HG02678 (cell line): ENCODE results near the gene KCNMA1.

Source experiments
- ATAC-seq: cut with Tn5 transposase; IDR thresholded peaks from one replicate; pipeline ENCODE4 v1.9.1; 2021; ENCODE audit warnings: mild to moderate bottlenecking, moderate library complexity; ENCODE audit not compliant: unreplicated experiment

KCNMA1 gene

DNA sequence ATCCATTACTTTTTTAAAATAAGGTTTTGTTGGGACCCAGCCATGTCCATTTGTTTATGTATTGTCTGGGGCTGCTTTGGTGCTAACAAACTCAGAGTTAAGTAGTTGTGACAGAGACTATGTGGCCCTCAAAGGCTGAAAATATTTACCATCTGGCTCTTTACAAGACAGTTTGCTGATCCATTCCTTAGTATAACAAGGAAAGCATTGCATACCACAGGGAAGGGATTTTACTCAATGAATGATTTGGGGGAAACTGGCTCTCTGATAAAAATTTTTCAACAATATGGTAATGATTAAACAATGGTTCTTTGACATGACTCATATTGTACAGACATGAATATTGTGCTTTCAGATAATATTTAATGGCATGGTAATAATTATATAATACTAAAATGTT lies 738.1 kb downstream of the KCNMA1 start:
- ATAC-seq: no peak

DNA sequence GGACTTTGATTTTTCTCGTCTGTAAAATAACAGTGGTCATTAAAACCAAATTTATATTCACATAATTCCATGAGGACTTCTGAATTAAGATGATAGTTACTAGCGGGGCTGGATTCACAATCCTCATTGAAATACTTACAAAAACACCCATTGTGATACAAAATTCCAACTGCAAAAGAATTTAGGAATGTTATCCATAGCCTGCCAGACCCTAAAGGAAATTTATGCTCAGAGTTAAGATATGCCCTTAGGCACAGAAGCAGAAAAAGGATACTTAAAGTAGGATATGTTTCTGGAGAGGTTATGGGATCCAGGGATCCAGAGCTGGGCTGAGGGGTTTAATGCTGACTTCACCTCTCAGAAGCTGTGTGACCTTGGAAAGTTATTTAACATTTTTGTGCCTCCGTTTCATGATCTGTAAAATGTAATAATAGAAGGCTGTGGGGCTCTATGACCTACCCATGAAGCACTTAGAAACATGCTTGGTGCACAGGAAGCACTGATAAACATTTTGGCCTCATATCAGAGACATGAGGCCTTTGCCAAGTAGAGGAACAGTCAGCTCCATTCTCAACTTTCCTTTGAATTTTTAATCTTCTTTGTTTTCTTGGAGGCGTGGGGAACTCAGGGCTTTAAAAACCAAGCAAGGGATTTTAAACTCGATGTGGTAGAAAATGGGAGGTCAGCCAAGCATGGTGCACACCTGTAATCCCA lies 744.7 kb downstream of the KCNMA1 start:
- no peak for ATAC-seq

DNA sequence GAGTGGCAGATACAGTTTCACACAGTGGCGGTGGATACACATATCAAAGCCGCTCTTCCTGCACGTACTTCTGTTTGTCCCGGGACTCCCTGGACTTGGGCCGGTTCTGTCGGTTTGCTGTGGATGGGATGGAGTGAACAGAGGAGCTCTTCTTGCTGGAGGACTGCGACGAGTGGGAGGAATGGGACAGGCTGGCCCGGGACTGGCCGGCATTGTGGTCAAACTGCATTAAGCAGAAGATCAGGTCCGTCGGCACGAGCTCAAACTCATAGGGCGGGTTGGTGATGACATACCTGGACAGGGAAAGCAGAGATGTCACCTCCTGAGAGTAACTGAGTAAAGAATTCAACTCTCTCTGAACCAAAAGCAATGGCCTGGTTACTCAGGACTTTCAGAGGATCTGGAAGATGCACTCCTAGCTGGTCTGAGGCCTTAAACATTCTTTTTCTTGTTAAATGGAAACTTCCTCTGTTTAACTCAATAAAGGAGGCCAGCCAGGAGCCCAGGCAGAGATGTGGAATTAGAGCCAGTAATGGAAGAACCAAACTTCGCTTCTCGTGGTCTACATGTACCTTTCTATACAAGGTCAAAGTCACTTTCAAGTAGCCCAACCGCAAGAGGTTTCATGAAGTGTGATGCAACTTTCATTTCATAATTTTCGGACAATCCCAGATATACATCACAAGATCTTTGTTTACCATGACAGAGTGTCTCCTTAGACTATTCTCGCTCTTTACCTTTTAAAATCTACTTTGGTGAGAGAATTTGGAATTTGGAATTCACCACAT lies 750.2 kb downstream of the KCNMA1 start:
- no peak for ATAC-seq

DNA sequence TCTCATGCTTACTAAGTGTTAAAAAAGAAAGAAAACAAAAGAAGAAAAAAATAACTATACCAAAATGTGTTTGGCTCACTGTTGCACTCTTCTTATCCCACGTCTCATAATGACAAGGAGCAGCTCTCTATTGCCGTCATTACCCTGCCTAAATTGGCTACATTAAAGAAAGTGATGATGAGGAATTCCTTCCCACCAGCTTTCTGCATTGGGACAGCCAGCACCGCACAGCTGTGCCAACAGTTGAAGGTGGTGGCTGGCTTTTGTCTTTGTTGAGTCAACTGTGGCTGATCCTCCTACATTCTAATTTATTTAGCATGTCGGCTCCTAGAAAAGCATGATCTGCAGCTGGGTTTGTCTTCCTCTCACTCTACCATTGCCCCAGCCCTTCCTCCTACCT lies 751.8 kb downstream of the KCNMA1 start:
- ATAC-seq: no peak

DNA sequence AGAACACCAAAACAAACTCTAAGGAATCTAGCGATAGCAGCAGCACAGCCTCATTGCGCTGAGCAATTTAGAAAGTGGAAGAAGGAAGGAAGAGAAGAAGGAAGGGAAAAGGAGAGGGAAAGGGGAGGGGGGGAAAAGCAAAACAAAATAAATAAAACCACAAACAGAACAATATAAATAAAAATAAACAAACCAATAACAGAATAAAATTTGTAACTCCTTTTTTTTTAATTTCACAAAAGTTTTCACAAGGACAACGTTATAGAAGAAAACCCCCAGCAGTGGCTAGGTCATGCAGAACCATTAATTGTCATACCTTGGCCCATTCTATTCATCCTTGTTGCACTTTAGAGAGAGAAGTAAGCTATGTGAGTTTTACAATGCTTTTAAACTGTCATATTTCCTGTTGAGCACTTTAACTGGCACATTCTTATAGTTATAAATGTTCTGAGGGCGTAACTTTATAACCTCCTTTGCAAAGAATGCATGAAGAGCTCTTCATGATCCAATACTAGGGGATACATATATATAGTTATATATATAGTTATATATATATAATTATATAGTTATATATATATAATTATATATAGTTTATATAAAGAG lies 752.8 kb downstream of the KCNMA1 start:
- no peak for ATAC-seq

DNA sequence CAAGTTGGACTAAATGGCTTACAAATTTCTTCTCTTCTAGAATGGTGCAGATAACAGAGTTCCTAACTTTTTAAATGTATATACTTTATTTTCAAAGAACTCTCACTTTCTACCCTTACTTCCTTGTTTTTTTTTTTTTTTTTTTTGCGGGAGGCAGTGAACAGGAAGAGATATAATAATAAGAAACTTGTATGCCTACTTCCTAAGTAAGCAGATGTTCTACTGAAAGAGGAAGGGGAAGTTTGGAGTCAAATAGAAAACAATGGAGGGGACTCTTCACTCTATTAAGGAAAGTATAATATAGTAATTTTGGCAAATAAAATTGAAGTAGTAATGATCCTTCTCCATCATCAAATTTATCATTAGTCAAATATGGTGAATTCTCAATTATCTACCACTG lies 754.0 kb downstream of the KCNMA1 start:
- ATAC-seq: no peak

DNA sequence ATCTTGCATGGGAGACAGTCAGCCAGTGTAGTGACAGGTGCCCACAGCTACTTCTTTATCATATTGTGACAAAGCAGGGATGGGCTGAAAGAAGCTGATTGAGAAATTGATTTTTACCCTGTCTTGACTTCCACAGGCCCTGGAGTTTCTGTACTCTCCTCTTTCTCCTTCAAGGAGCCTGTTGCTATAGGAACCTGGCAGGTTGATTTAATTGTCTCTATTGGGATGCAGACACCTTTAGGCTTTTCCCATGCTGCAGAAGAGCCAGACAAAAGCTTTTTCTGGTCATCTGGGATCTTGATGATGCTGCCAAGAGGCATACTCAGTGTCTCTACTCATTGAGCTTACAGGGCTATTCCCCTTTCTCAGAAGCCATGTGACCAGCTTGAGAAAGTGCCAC lies 754.8 kb downstream of the KCNMA1 start:
- no peak for ATAC-seq

DNA sequence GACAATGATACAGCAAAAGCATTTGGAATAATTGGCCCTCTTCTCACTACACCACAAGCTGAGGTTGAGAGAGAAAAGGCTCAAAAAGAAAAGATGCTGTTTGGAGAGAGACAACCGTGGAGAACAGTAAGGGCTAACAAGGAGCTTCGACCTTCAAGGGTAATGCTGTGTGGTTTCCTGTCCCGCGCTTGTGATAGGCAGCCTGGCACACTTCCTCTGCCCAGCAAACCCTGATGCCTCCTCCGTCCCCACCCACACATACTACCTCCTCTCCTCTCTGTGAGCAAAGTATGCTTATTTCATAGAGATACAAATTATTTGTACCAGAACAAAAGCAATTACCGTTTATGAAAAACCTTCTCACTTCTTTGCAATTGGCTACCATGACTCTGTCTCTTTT lies 755.4 kb downstream of the KCNMA1 start:
- ATAC-seq: peak; percentile 56

DNA sequence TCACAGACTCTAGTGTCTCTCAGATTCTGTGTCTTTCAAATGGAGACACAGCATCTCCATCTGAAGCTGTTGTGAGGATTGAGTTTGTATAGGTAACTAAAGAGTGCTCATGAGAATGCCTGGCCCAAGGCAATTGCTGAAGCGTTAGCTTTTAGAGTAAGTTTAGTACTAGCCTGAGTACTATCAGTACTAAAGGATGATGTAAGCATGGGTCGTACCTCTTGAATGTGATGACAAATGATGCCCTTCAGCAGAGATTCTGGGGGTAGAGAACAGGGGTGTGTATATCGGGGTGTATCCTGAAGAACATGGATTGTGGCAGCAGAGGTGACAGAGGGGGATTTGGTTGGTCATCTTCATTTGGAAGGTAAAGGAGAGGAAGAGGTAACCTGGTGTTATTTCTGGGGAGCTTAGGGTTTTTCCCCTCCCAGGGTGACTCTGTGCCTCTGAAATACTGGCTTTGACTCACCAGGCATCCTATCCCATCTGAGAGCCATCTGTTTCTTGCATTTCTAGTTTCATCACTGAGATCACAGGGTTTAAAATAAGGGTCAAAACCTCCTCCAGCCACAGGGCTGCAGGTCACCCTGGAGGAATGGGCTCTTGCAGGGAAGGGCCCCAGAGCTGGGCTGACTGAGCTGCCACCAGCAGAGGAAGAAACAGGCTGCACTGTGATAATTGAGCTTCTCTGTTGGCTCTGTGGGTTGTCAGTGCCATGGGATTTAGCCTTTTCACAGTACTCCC lies 756.0 kb downstream of the KCNMA1 start:
- ATAC-seq: peak; percentile 45

DNA sequence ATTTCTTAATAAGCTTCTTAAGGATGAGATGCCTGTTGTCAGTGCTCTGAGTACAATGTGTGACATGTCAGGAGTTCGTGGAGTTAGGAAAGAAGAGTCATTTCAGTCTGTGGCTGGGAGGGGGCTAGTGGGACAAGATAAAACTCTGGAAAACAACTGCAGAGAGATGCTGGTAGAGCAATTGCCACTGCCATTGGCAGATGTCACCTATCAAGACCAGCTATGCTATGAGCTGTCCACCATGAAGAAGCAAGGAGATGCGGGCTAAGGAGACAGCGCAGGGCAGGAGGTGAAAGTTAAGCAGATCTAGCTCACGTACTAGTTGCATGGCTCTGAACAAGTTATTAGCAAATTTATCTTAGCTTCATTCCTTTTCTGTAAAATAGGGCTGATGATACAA lies 756.7 kb downstream of the KCNMA1 start:
- no peak for ATAC-seq

DNA sequence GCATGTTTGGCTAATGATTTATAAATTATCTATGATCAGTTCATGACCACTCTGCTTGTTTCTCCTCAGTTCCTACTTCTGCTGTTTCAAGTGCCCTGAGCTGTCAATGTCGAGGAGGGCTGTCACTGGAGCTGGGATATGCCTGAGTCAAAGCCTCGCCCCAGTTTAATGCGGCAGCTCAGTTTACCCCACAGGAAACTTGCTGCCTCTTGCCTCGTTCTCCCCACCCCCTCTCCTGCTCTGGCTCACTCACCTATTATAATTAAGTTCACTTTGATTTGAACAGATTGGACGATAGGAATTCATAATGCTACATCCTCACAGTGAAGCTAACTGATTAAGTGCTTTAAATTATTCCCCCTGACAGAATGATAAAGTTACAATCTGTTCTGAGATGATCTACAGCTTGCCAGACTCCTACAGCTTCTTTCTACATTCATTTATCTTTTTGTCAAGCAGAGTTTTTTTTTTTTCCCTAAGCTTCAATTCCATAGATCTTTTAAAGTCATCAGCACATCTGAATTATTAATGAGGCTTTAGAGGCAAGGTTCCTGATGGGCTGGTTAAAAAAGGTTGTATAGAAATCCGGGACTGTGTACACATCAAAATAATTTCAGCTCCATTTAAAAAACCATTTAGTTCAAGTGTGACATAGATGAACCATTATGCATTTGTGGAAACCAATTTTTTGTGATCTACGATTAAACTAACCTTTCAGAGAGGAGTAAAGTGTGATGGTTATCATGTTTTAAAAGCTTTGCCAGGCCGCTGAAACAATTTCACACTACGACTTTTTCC lies 758.3 kb downstream of the KCNMA1 start:
- ATAC-seq: no peak

DNA sequence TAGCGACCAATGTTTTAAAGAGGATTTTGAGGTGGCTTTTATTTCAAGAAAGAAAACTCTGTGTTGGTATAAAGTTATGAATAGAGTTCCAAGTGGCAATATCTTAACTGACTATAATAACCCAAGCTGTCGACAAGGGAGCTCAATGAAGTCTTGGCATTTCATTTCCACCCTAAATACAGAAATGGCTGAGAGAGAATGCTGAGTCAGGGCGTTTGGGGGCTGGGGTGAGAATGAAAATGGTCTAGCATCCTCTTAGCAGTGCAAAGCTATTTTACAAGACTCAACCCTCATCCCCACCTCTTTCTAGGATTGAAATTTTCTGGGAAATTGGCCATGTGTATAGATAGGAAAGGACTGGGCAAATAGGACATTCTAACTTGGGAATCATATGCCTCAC lies 759.1 kb downstream of the KCNMA1 start:
- no peak for ATAC-seq

DNA sequence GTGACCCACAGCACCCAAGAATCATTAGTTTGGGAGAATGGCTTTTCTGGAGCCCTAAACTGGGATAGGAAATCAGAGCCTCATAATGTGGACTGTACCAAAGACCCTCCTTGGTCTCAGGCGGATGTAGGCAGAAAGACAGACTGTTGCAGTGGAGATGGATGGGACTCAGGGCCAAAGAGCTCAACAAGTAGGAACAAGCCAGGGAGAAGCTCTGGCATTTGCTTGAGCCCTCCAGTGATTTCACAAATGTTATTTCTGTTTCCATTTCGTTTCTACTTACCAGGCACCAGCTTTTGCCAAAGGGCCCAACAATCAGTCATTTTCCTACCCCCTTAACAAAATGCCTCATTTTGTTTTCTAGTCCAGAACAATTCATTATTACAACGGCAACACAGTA lies 762.7 kb downstream of the KCNMA1 start:
- no peak for ATAC-seq

DNA sequence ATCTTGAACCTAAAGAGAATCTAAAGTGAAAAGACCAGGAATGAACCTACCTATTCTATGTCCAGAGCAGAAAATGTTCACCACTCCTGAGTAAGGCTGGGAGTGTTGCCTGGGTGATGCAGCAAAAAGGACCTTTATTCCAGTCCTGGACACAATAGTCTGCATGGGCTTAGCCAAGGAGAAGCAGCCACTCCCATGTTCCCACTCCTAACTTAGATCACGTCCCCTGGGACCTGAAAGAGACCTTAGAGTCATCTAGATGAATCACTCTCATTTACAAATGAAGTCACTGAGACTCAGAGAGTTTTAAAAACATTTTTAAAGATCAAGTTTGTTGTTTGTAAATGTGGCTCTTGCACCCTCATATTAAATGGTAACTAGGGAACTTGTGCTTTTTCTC lies 763.4 kb downstream of the KCNMA1 start:
- no peak for ATAC-seq

DNA sequence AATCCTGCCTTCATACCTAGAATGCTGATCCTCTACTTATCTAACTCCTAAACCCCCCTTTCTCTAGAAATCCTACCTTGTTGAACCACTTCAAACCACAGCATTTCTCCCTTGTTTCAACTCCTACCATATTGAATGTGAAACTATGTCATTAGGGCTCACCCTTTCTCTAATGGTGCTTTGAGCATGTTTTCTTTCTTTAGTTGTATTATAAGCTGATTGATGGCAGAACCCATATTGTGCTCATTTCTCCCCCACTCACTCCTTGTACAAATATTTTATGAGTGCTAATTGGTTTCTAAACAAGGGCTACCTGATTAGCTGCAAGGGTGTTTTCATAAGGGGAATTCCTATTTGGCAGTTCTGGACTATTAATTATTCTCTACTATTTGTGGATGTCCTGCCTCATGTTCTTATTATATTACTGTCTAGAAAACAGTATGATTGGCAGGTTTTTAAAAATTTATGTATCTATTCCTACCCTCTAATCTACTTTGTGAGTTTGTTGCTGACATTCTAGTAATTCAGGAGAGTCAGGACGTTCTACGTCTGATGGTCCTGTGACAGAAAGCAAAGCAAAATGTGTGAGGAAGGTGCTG lies 765.8 kb downstream of the KCNMA1 start:
- no peak for ATAC-seq

DNA sequence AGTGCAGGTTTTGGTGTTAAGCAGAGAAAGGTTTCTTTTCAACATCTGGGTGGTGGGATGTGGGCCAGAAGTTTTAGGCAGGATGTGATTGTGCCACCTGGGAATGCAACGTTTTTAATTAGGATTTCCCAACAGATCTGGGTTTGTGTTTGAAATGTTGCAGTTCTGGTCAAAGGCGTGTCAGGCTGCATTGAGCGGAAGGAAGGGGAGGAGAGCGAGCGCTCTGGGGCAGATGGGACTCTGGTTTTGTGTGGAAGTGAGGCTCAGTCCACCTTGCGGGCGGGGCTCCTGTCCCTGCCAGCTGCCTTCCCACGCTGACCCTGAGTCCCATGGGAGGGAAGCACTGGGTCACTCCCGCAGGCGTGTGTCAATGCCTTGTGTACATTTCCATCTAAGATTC lies 767.7 kb downstream of the KCNMA1 start:
- ATAC-seq: no peak

DNA sequence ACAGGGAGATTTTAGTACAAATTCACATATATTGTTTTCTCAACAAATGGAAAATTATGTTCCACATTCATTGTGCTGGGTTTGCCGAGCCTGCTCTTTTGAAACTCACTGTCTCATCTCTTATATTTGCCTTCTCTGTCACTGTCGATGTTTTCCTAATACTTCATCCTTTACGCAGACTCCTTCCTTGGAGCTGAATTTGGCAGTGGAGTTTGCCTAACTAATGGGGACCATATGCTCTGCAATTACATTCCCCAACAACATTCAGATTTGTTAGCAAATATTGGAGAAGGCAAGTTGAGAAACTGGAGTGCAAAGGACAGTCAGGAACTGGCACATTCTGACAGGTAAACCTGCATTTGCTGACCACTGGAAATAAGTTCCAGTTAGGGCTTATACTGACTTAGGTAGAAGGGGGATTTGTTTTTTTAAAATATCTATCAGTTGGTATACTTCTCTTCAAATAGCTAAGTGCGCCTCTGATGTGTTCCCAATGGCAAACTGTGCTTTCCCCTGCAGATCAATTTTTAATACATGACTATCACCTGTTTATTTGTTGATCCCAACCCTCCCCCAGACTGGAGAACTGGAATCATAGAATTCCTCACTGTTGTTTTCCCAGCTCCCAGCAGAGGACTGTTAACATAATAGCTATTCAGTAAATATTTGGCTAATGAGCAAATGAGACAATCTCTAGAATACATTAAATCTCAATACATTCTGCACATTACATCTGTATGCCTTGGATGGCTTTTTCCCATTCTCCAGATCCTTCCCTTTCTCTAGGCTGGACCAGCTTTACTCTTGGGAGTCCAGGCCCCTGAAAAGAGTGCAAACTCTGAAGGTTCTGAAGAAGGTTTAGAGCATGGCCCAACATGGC lies 769.3 kb downstream of the KCNMA1 start:
- no peak for ATAC-seq

DNA sequence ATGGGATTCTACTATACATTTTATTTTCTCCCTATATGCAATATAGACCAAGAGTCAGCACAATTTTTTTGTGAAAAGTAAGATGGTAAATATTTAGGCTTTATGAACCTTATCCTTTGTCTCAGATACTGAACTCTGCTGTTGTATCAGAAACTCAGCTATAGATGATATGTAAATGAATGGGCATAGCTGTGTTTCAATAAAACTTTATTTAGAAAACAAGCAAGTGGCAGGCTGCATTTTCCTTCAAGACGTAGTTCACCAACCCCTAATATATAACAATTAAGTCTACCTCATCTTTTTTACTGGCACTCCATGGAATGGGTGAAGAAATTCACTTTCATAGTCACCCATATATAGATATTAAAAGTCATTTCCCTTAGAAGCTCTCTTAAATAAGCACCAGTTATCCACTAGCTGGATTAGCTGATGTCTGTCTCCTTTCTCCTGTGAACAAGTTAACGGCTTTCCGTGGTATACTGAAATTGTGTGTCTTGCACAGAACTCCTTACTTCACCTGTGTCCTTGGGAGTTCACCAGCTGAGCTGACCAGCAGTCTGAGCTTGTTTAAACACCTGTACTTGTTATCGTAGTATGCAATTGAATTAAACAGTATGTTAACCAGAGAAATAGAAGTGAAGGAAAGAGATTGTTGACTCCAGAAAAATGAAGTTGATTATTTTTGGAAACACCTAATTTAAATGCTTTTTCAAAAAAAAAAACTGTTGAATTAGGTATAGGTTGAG lies 770.6 kb downstream of the KCNMA1 start:
- no peak for ATAC-seq

DNA sequence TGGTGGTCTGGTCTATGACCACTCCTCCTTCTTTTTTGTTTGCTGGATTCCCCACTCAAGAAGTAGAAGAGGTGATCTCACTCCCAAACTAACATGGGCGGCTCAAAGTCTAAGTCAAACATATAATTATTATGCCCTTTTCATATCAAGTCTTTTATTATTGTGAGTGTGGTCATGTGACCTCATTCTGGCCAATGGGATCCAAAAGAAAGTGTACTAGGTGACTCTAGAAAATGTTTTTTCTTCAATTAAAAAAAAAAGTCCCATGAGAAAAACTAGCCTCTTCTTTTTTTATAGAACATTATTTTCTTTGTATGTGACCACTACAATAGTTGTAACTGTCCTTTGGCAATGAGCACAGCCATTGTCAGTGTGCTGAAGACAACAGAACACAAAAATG lies 772.7 kb downstream of the KCNMA1 start:
- no peak for ATAC-seq
